ENCODE data around the gene PIK3C2G.

The PIK3C2G gene

GRCh38 chr12:18415227-18415626 is 153.9 kb downstream of the PIK3C2G start:
- Histone ChIP-seq H3K27me3 (ENCODE audit: control insufficient read depth in 1 of 2, insufficient read depth in 2 of 2, low read length in 2 of 2) (no peaks in the 10 kb centered on the region), H3K4me1 (ENCODE audit: control insufficient read depth, insufficient read depth, low read length) (no peaks in the 10 kb centered on the region), H3K27ac (ENCODE audit: low read length) (no peak overlapping the region), H3K36me3 (ENCODE audit: control insufficient read depth in 2 of 2, insufficient read depth in 2 of 2, low read length in 2 of 2) (no peaks in the 10 kb centered on the region), H3K4me3 (ENCODE audit: low read length in 2 of 2) (no peak overlapping the region), H3K9me3 (ENCODE audit: control insufficient read depth in 2 of 2, low read length in 2 of 2) (no peaks in the 10 kb centered on the region), H3K9ac (ENCODE audit: low read length in 2 of 2) (no peak overlapping the region)

DNA sequence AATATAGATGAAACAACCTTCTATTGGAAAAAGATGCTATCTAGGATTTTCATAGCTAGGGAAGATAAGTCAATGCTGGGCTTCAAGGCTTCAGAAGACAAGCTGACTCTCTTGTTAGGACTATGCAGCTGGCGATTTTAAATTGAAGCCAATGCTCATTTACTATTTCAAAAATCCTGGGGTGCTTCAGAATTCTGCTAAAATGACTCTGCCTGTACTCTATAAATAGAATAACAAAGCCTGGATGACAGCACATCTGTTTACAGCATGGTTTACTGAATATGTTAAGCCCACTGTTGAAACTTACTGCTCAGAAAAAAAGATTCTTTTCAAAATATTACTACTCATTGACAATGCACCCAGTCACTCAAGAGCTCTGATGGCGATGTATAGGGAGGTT is 155.1 kb downstream of the PIK3C2G start:
- H3K4me1 ChIP-seq (ENCODE audit: control insufficient read depth, insufficient read depth, low read length), result no peaks in the 10 kb centered on the region
- H3K27me3 ChIP-seq (ENCODE audit: control insufficient read depth in 1 of 2, insufficient read depth in 2 of 2, low read length in 2 of 2), result no peaks in the 10 kb centered on the region
- H3K4me3 ChIP-seq (ENCODE audit: low read length in 2 of 2), result no peak overlapping the region
- no peaks in the 10 kb centered on the region for H3K9me3 ChIP-seq (ENCODE audit: control insufficient read depth in 2 of 2, low read length in 2 of 2)
- no peak overlapping the region for H3K27ac ChIP-seq (ENCODE audit: low read length)
- no peak overlapping the region for H3K9ac ChIP-seq (ENCODE audit: low read length in 2 of 2)
- H3K36me3 ChIP-seq (ENCODE audit: control insufficient read depth in 2 of 2, insufficient read depth in 2 of 2, low read length in 2 of 2), result no peaks in the 10 kb centered on the region

DNA sequence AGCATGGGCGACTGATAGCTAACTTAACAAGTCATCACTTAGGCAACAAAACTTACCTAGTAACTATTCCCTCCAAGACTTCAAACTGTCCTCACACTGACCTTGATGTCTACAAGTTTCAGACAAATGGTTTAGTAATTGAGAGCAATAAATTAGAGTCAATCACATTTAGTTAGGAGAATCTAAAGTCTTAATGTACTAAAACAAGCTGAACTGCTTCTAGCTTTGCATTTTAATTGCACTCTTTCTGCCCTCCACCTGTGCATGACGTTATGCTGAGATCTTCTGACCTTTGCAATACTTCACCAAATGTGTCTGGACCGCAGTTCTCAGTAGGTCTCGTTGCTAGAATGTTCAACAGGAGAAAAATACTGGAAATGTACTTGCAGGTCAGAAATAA is 158.0 kb downstream of the PIK3C2G start:
- H3K36me3 ChIP-seq (ENCODE audit: control insufficient read depth in 2 of 2, insufficient read depth in 2 of 2, low read length in 2 of 2), result no peaks in the 10 kb centered on the region
- H3K4me1 ChIP-seq (ENCODE audit: control insufficient read depth, insufficient read depth, low read length), result no peaks in the 10 kb centered on the region
- no peak overlapping the region for H3K4me3 ChIP-seq (ENCODE audit: low read length in 2 of 2)
- no peak overlapping the region for H3K9ac ChIP-seq (ENCODE audit: low read length in 2 of 2)
- no peaks in the 10 kb centered on the region for H3K27me3 ChIP-seq (ENCODE audit: control insufficient read depth in 1 of 2, insufficient read depth in 2 of 2, low read length in 2 of 2)
- H3K9me3 ChIP-seq (ENCODE audit: control insufficient read depth in 2 of 2, low read length in 2 of 2), result no peaks in the 10 kb centered on the region
- no peak overlapping the region for H3K27ac ChIP-seq (ENCODE audit: low read length)

DNA sequence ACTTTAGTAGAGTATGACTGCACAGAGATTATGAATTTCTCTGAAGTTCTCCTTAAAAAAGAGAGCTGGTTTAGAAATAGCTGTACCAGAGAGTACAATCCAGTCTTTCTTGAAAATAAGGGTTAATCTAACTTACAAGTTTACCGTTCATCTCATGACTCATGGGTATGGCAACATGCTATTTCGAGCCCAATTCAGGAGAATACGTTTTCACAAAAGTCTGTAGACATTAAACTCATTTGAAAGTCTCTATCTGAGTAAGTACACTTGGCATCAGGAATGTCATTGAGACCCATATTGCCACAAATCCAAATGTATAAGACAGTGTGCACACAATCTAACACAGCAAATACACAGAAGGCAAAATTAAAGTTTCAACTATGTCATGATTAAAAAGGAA is 160.5 kb downstream of the PIK3C2G start:
- Histone ChIP-seq H3K9ac (ENCODE audit: low read length in 2 of 2) (no peak overlapping the region), H3K27me3 (ENCODE audit: control insufficient read depth in 1 of 2, insufficient read depth in 2 of 2, low read length in 2 of 2) (no peaks in the 10 kb centered on the region), H3K27ac (ENCODE audit: low read length) (no peak overlapping the region)

DNA sequence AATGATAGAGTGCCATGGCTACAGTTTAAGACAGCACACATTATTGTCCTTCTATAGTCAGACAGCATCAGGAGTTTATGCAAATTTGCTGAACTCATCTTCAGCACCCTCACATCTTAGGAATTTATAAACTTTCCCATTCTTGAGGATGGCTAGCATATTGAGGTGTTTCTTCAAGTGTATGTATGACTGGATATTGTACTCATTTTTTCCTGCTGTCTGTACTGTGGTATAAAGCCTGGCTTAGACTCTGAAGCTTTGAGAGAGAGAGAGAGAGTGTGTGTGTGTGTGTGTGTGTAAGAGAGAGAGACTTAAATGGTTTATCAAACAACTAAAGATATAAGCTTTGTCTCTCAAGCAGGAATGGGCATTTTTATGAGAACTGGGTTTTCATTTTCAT is 161.6 kb downstream of the PIK3C2G start:
- Histone ChIP-seq H3K36me3 (ENCODE audit: control insufficient read depth in 2 of 2, insufficient read depth in 2 of 2, low read length in 2 of 2) (no peaks in the 10 kb centered on the region), H3K9ac (ENCODE audit: low read length in 2 of 2) (no peak overlapping the region), H3K27ac (ENCODE audit: low read length) (no peak overlapping the region)

More for the DNA sequence above, 160.5 kb downstream of the PIK3C2G start:
- Histone ChIP-seq H3K4me1 (ENCODE audit: control insufficient read depth, insufficient read depth, low read length) (no peaks in the 10 kb centered on the region), H3K4me3 (ENCODE audit: low read length in 2 of 2) (no peak overlapping the region), H3K9me3 (ENCODE audit: control insufficient read depth in 2 of 2, low read length in 2 of 2) (no peaks in the 10 kb centered on the region), H3K36me3 (ENCODE audit: control insufficient read depth in 2 of 2, insufficient read depth in 2 of 2, low read length in 2 of 2) (no peaks in the 10 kb centered on the region)

GRCh38 chr12:18424857-18425256 is 163.5 kb downstream of the PIK3C2G start:
- Histone ChIP-seq H3K36me3 (ENCODE audit: control insufficient read depth in 2 of 2, insufficient read depth in 2 of 2, low read length in 2 of 2) (no peaks in the 10 kb centered on the region), H3K9me3 (ENCODE audit: control insufficient read depth in 2 of 2, low read length in 2 of 2) (no peaks in the 10 kb centered on the region), H3K9ac (ENCODE audit: low read length in 2 of 2) (no peak overlapping the region), H3K27me3 (ENCODE audit: control insufficient read depth in 1 of 2, insufficient read depth in 2 of 2, low read length in 2 of 2) (no peaks in the 10 kb centered on the region), H3K4me3 (ENCODE audit: low read length in 2 of 2) (no peak overlapping the region), H3K4me1 (ENCODE audit: control insufficient read depth, insufficient read depth, low read length) (no peaks in the 10 kb centered on the region), H3K27ac (ENCODE audit: low read length) (no peak overlapping the region)

More for the DNA sequence above, 161.6 kb downstream of the PIK3C2G start:
- H3K9me3 ChIP-seq (ENCODE audit: control insufficient read depth in 2 of 2, low read length in 2 of 2), result no peaks in the 10 kb centered on the region
- H3K4me3 ChIP-seq (ENCODE audit: low read length in 2 of 2), result no peak overlapping the region
- H3K27me3 ChIP-seq (ENCODE audit: control insufficient read depth in 1 of 2, insufficient read depth in 2 of 2, low read length in 2 of 2), result no peaks in the 10 kb centered on the region
- no peaks in the 10 kb centered on the region for H3K4me1 ChIP-seq (ENCODE audit: control insufficient read depth, insufficient read depth, low read length)

DNA sequence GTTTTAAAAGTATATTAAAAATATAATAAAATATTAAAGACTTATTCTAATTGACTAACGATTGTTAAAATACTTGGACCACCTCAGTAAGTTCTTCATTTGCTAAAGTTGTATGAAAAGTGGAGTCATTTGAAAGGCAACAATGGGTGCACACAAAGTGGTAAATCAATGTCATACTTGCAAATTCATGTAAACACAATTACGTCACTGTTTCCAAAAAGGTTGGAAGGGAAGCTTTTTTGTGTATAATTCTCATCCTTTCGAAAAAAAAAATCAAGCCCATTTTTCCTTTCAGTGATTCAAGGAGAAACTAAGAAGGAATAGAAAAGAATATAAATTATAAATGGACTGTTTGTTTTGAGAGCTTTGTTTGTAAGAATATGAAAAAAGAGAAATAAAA is 166.2 kb downstream of the PIK3C2G start:
- no peak overlapping the region for H3K4me3 ChIP-seq (ENCODE audit: low read length in 2 of 2)
- no peaks in the 10 kb centered on the region for H3K27me3 ChIP-seq (ENCODE audit: control insufficient read depth in 1 of 2, insufficient read depth in 2 of 2, low read length in 2 of 2)
- no peaks in the 10 kb centered on the region for H3K4me1 ChIP-seq (ENCODE audit: control insufficient read depth, insufficient read depth, low read length)
- H3K9me3 ChIP-seq (ENCODE audit: control insufficient read depth in 2 of 2, low read length in 2 of 2), result no peaks in the 10 kb centered on the region
- no peak overlapping the region for H3K27ac ChIP-seq (ENCODE audit: low read length)
- no peaks in the 10 kb centered on the region for H3K36me3 ChIP-seq (ENCODE audit: control insufficient read depth in 2 of 2, insufficient read depth in 2 of 2, low read length in 2 of 2)
- H3K9ac ChIP-seq (ENCODE audit: low read length in 2 of 2), result no peak overlapping the region

DNA sequence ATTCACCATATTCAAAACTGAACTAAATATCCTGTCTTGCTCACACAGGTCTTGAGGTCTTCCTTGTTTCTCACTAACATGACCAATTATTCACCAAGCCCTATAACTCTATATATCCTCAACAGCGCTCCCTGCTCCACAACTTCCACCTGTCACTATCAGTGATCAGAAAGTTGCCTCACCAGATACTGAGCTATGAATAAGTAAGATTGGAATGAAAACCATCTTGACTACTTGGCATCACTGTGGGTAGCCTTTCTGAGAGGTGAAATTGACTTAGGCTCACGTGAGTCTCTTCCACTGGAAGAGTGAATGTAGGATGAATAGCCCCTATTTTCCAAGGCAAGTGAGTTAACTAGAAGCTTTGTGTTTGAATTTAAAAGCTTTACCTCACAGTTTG is 167.1 kb downstream of the PIK3C2G start:
- Histone ChIP-seq H3K9ac (ENCODE audit: low read length in 2 of 2) (no peak overlapping the region), H3K4me1 (ENCODE audit: control insufficient read depth, insufficient read depth, low read length) (no peaks in the 10 kb centered on the region)

GRCh38 chr12:18429366-18429765 is 168.0 kb downstream of the PIK3C2G start:
- no peaks in the 10 kb centered on the region for H3K9me3 ChIP-seq (ENCODE audit: control insufficient read depth in 2 of 2, low read length in 2 of 2)
- no peaks in the 10 kb centered on the region for H3K27me3 ChIP-seq (ENCODE audit: control insufficient read depth in 1 of 2, insufficient read depth in 2 of 2, low read length in 2 of 2)
- H3K4me1 ChIP-seq (ENCODE audit: control insufficient read depth, insufficient read depth, low read length), result no peaks in the 10 kb centered on the region
- H3K4me3 ChIP-seq (ENCODE audit: low read length in 2 of 2), result no peak overlapping the region
- no peak overlapping the region for H3K9ac ChIP-seq (ENCODE audit: low read length in 2 of 2)
- H3K27ac ChIP-seq (ENCODE audit: low read length), result no peak overlapping the region
- H3K36me3 ChIP-seq (ENCODE audit: control insufficient read depth in 2 of 2, insufficient read depth in 2 of 2, low read length in 2 of 2), result no peaks in the 10 kb centered on the region

More for the DNA sequence above, 167.1 kb downstream of the PIK3C2G start:
- no peaks in the 10 kb centered on the region for H3K27me3 ChIP-seq (ENCODE audit: control insufficient read depth in 1 of 2, insufficient read depth in 2 of 2, low read length in 2 of 2)
- no peak overlapping the region for H3K4me3 ChIP-seq (ENCODE audit: low read length in 2 of 2)
- no peaks in the 10 kb centered on the region for H3K36me3 ChIP-seq (ENCODE audit: control insufficient read depth in 2 of 2, insufficient read depth in 2 of 2, low read length in 2 of 2)
- no peak overlapping the region for H3K27ac ChIP-seq (ENCODE audit: low read length)
- H3K9me3 ChIP-seq (ENCODE audit: control insufficient read depth in 2 of 2, low read length in 2 of 2), result no peaks in the 10 kb centered on the region

DNA sequence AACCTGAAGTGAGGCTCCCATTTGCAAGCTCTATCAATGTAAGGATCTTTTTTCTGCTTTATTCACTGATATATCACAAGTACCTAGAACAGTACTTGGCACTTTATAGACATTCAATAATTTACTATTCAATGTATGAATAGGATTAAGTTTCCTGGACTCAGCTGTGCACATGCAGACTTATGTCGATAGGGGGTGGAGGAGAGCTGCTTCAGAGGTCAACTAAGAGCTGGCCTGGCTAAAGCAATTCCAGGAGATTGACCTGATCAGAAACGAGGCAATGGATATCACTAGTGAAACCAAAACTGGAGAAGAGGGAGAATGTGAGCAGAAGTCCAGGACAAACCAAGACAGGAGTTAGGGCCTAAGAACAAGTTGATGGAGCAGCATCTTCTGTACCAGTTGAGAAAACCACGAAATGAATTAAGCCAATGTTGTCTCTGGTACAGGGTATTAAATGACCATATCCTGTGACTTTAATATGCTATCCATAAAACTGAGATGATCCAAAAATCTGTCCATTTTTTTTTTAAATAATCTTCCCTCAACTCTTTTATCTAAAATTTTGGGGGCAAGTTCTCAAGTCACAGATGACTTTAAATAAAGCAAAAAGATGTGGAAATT is 169.2 kb downstream of the PIK3C2G start:
- Histone ChIP-seq H3K27me3 (ENCODE audit: control insufficient read depth in 1 of 2, insufficient read depth in 2 of 2, low read length in 2 of 2) (no peaks in the 10 kb centered on the region), H3K27ac (ENCODE audit: low read length) (no peak overlapping the region), H3K9ac (ENCODE audit: low read length in 2 of 2) (no peak overlapping the region), H3K4me3 (ENCODE audit: low read length in 2 of 2) (no peak overlapping the region), H3K9me3 (ENCODE audit: control insufficient read depth in 2 of 2, low read length in 2 of 2) (no peaks in the 10 kb centered on the region), H3K4me1 (ENCODE audit: control insufficient read depth, insufficient read depth, low read length) (no peaks in the 10 kb centered on the region), H3K36me3 (ENCODE audit: control insufficient read depth in 2 of 2, insufficient read depth in 2 of 2, low read length in 2 of 2) (no peaks in the 10 kb centered on the region)

- Histone ChIP-seq H3K9me3 (ENCODE audit: control insufficient read depth in 2 of 2, low read length in 2 of 2) (no peaks in the 10 kb centered on the region), H3K27me3 (ENCODE audit: control insufficient read depth in 1 of 2, insufficient read depth in 2 of 2, low read length in 2 of 2) (no peaks in the 10 kb centered on the region), H3K4me1 (ENCODE audit: control insufficient read depth, insufficient read depth, low read length) (no peaks in the 10 kb centered on the region), H3K36me3 (ENCODE audit: control insufficient read depth in 2 of 2, insufficient read depth in 2 of 2, low read length in 2 of 2) (no peaks in the 10 kb centered on the region), H3K27ac (ENCODE audit: low read length) (no peak overlapping the region), H3K9ac (ENCODE audit: low read length in 2 of 2) (no peak overlapping the region), H3K4me3 (ENCODE audit: low read length in 2 of 2) (no peak overlapping the region)
Observed at GRCh38 chr12:18431771-18432170, 170.5 kb downstream of the PIK3C2G start.
